Left renal cortex interstitium (tissue), 4 donors: ENCODE data around the gene PLXND1. TPM values are rescaled to one million over a fixed set of nuclear protein-coding genes. Genes with fewer than 3 reads are reported as not detected.
A peak's percentile ranks its signal among the peaks of the same experiment; 100 is the strongest.
"Not testable (repeated sequence)": the region's sequence is repeated elsewhere in the genome, so short reads cannot be mapped to it uniquely, and the experiment has no call there.

Source experiments
- DNase-seq, 4 donors: peaks; one replicate each; pipeline ENCODE4 v3.0.0-alpha.2; 2013; ENCODE audit warnings: low read depth in 4 of 4, low spot score in 2 of 4, missing footprints in 1 of 4
- polyA plus RNA-seq, 4 donors: library from polyadenylated mRNA; unstranded; fragments of 120-200 nt; gene quantifications; one replicate each; pipeline ENCODE4 v1.2.1, GENCODE V29; 2013; ENCODE audit not compliant: insufficient read length in 4 of 4

Gene PLXND1
- polyA plus RNA-seq, 4 donors, result 121 to 147 (median 142) TPM

GRCh38 chr3:129554356-129555152 is 51.9 kb downstream of the PLXND1 start:
- DNase-seq, result no peak

- no peak for DNase-seq
These were observed 52.8 kb downstream of the PLXND1 start for GRCh38 chr3:129553719-129554118.

DNA sequence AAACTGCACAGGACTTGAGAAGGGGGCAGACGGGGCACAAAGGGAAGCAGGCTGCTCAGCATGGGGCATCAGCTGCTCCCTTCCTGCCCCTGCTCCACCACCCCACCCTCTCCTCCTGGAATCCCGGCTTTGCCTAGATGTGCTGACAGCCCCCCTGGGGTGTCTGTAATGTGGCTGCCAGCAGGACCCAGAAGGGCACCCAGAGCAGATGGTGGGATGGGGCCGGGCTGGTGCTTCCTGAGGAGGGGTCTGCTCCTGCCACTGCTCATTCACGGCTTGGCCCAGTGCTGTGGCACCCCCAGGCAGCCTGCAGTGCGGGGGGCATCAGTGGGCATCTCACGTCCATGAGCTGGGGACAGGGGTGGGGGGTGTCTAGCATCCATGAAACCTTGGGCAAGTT is 53.3 kb downstream of the PLXND1 start:
- no peak for DNase-seq

GRCh38 chr3:129552287-129553050 is 54.0 kb downstream of the PLXND1 start:
- no peak for DNase-seq

DNA sequence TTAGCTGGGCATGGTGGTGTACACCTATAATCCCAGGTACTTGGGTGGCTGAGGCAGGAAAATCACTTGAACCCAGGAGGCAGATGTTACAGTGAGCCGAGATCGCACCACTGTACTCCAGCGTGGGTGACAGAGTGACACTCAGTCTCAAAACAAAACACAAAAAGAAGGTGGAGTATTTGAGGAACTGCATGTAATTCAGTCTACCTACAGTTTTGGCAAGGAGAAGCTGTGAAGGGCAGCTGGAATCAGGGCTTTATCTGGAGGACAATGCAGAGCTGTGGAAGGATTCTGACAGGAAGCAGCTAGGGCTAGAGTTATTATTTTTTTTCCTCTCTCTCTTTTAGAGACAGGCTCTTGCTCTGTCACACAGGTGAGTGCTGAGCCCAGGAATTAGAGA is 56.7 kb downstream of the PLXND1 start:
- no peak for DNase-seq

GRCh38 chr3:129549006-129549800 is 57.3 kb downstream of the PLXND1 start:
- DNase-seq, result no peak

DNA sequence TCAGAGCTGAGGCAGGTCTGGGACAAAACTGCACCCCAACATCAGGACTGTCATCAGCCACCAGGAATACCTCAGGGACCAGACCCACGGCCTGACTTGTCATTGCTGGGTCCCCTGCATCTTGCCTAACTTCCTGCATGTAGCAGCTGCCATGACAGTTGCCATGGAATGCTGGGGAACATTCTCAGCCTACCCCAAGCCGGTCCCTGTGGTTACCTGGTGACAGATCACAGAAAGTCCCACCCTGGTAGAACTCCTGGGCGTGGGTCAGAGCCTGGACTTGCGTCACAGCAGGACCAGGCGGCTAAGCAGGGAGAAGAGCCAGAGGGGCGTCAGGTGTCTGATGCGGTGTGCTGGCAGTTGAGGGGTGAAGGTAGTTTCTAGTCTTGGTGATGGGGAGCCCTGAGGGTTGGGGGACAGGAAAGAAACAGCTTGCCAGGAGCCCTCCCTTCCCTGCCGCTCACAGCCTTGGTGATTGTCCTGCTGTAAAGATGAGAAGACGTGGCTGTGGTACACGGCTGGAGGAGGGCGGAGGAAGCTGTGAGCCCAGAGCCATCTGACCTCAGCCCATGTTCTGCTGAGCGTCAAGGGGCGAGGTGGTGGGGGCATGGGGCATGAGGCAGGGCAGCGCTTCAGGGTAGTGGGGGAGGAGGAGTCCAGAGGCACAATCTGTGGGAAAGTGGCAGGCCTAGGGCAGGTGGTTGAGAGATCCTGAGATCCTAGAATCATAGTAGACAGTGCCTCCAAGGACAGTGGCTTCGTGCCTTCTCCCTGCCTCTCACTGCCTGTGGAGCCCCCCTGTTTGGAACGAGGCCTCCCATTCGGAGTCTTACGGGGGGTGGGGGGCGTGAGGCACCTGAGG is 58.1 kb downstream of the PLXND1 start:
- DNase-seq, result no peak

GRCh38 chr3:129547241-129547640 is 59.2 kb downstream of the PLXND1 start:
- no peak for DNase-seq

DNA sequence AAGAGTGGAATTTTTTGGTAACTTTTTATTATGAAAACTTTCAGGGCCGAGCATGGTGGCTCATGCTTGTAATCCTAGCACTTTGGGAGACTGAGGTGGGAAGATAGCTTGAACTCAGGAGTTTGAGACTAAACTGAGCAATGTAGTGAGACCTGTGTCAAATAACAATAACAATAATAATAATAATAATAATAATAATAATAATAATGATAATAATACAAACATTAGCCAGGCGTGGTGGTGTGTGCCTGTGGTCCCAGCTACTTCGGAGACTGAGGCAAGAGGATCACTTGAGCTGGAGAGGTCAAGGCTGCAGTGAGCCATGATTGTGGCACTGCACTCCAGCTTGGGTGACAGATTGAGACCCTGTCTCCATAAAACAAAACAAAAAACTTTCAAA is 60.5 kb downstream of the PLXND1 start:
- DNase-seq, result not testable (repeated sequence)

DNA sequence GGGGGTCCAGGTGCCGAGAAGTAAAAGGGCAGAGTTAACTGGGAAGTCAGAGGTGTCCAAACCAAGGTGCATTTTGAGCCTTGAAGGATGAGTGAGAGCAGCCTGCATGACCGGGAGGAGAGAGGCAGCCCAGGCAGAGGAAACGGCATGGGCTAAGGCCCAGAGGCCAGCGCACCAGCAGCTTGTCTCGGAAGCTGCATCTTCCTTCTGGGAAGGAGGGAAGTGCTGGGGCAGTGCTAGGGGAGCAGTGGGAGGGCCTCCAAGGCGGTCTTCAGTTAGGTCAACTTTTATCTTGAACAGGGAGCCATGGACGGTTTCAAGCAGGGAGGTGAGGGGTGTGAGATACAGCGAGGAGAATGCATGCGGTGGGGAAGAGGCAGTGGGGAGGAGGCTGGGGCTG is 62.5 kb downstream of the PLXND1 start:
- DNase-seq, result no peak

DNA sequence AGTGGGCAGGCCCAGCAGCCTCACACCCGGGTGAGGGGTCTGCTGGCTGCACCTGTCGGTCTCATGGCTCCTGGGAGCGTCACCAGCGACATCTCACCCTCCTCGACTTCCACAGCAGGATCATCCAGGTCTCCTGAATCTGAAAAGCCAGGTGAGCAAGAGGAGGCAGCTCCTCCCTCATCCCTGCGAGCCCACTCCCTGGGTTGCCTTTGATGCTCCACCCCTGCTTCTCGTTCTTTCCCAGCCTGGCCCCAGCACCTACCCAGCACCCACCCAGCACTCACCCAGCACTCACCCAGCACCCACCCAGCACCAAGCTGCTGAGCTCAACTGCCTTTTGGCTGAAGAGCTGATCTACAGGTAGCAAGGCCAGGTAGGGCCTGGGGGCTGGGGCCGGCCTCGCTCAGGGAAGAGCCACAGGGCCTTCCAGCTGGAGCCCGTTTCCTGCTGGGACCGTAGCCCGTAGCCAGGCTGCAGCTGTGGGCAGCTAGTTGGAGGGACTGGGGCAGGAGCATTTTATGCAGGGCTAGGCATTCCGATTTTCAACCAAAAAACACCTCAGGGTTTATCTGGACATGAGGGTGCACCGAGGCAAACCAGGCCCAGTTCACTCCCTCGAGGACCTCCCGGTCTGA is 63.2 kb downstream of the PLXND1 start, which contains the start of gene H1-8:
TSS of gene H1-8 (plus strand) at position 20 of the 635 bp plus-strand sequence. CDS start at position 64, 44 bp downstream.
- DNase-seq, result no peak

- DNase-seq, result no peak
These were observed 63.7 kb downstream of the PLXND1 start for GRCh38 chr3:129542747-129543146.

GRCh38 chr3:129540776-129541516 is 65.5 kb downstream of the PLXND1 start:
- no peak for DNase-seq

DNA sequence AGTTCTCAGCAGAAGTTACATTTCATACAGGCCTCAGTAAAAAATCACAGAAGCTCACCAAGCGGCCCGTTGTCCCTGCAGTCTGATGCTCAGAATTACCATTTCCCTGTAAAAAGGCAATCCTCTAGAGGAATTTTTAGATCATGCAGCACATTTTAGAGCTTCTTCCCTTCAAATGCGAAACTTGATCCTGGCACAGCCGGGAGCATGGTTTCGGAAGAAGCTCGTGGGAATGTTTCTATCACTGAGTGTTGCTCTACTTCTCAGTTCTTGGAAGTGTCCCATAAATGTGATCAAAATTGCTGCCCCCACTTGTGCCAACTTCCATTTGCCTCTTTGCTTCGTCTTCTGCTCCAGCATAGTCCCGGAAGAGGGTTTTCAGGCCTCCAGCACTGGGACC is 67.3 kb downstream of the PLXND1 start:
- DNase-seq, result no peak

DNA sequence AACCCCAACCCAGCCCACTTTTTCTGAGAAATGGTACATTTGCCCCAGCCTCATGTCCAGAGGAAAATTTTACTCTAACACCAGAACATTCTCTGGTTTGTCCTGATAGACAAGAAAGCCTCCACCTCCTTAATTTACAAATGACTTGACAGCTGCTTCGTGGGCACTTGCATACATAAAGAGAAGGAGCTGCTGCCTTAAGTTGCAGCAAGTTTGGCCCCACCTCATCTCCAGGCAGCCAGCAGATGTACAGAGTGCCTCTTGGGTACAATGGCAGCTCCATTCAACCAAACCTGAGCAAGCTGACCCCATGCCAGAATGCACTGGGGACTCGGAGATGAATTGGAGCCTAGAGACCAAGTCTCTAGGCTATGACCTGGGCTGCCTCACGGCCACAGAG is 69.7 kb downstream of the PLXND1 start:
- no peak for DNase-seq

GRCh38 chr3:129536374-129536667 is 70.2 kb downstream of the PLXND1 start:
- DNase-seq, result no peak

- DNase-seq, result no peak
These were observed 71.4 kb downstream of the PLXND1 start for GRCh38 chr3:129535075-129535474.

GRCh38 chr3:129534428-129535027 is 71.9 kb downstream of the PLXND1 start:
- peak in 1 of 4 donors; percentile 48 for DNase-seq

DNA sequence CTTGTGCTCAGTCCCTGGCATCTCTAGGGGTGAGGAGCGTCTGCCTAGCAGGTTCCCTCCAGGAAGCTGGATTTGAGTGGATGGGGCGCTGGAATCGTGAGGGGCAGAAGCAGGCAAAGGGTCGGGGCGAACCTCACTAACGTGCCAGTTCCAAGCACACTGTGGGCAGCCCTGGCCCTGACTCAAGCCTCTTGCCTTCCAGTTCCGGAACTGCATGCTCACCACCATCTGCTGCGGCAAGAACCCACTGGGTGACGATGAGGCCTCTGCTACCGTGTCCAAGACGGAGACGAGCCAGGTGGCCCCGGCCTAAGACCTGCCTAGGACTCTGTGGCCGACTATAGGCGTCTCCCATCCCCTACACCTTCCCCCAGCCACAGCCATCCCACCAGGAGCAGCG is 73.1 kb downstream of the PLXND1 start:
- no peak for DNase-seq
